Islet precursor cell (in vitro differentiated cells): ENCODE results near the gene HDAC8.
A peak's percentile ranks its signal among the peaks of the same experiment; 100 is the strongest.

Source experiments
- DNase-seq: peaks from one replicate; pipeline ENCODE4 v3.0.0-alpha.2; 2018

The HDAC8 gene

GRCh38 chrX:72313707-72314641 is 258.7 kb downstream of the HDAC8 start:
- DNase-seq: no peak

GRCh38 chrX:72312311-72312940 is 260.2 kb downstream of the HDAC8 start:
- DNase-seq: no peak

- DNase-seq: no peak
Observed at GRCh38 chrX:72309297-72310071, 263.2 kb downstream of the HDAC8 start.

GRCh38 chrX:72308566-72309296 is 263.9 kb downstream of the HDAC8 start:
- peak; percentile 86 for DNase-seq

GRCh38 chrX:72308209-72308565 is 264.5 kb downstream of the HDAC8 start:
- DNase-seq: no peak

- no peak for DNase-seq
Observed at GRCh38 chrX:72307646-72308051, 265.0 kb downstream of the HDAC8 start.

GRCh38 chrX:72306851-72307645 is 265.6 kb downstream of the HDAC8 start:
- DNase-seq: peak; percentile 80

- no peak for DNase-seq
Observed at GRCh38 chrX:72306085-72306801, 266.4 kb downstream of the HDAC8 start.

GRCh38 chrX:72305286-72306084 is 267.2 kb downstream of the HDAC8 start, which contains the start of gene CITED1:
Gene CITED1, minus strand, starts transcription at chrX:72305914. Its CDS starts 3,045 bp downstream, at chrX:72302869.
- DNase-seq: no peak

- DNase-seq: no peak
Observed at GRCh38 chrX:72304877-72305276, 267.8 kb downstream of the HDAC8 start.

GRCh38 chrX:72301781-72302180 is 270.9 kb downstream of the HDAC8 start:
- DNase-seq: no peak

- no peak for DNase-seq
Observed at GRCh38 chrX:72299891-72300630, 272.6 kb downstream of the HDAC8 start.

GRCh38 chrX:72297953-72298730 is 274.5 kb downstream of the HDAC8 start:
- DNase-seq: no peak

- no peak for DNase-seq
Observed at GRCh38 chrX:72296991-72297390, 275.7 kb downstream of the HDAC8 start.

GRCh38 chrX:72295745-72296144 is 276.9 kb downstream of the HDAC8 start:
- DNase-seq: no peak

GRCh38 chrX:72294497-72294896 is 278.1 kb downstream of the HDAC8 start:
- no peak for DNase-seq

- DNase-seq: no peak
Observed at GRCh38 chrX:72282302-72282701, 290.3 kb downstream of the HDAC8 start.

GRCh38 chrX:72280321-72280845 is 292.3 kb downstream of the HDAC8 start:
- peak; percentile 64 for DNase-seq
